Smooth muscle cell (in vitro differentiated cells): ENCODE measurements around the gene GALNT2. TPM values are rescaled to one million over a fixed set of nuclear protein-coding genes. Genes with fewer than 3 reads are reported as not detected.

Experiments
- DNase-seq: peaks from one replicate; lab custom pipeline; 2025; ENCODE audit not compliant: unreplicated experiment; lab: John Stamatoyannopoulos, UW
- H2AFZ ChIP-seq: fragments of 200-600 bp; sonication (generic); 2 replicates; pipeline ENCODE4 v1.6.0; 2016; ENCODE audit warnings: antibody characterized with exemption, low read depth, mild to moderate bottlenecking
- H3F3A ChIP-seq: fragments of 200-600 bp; sonication (generic); 2 replicates; pipeline ENCODE4 v1.6.0; 2017; ENCODE audit warnings: antibody characterized with exemption, low read depth
- H3K27ac ChIP-seq: fragments of 200-600 bp; sonication (generic); 2 replicates; pipeline ENCODE4 v1.5.1; 2016; ENCODE audit warnings: low read depth, mild to moderate bottlenecking
- H3K27me3 ChIP-seq: fragments of 200-600 bp; sonication (generic); 2 replicates; pipeline ENCODE4 v1.6.1; 2016; ENCODE audit warnings: low read depth, mild to moderate bottlenecking
- H3K36me3 ChIP-seq: fragments of 200-600 bp; sonication (generic); 2 replicates; pipeline ENCODE4 v1.5.1; 2016; ENCODE audit warnings: low read depth
- H3K4me1 ChIP-seq: fragments of 200-600 bp; sonication (generic); 2 replicates; pipeline ENCODE4 v1.5.1; 2016; ENCODE audit warnings: low read depth
- H3K4me2 ChIP-seq: fragments of 200-600 bp; sonication (generic); 2 replicates; pipeline ENCODE4 v1.6.0; 2016; ENCODE audit warnings: mild to moderate bottlenecking
- H3K4me3 ChIP-seq: fragments of 200-600 bp; sonication (generic); 2 replicates; pipeline ENCODE4 v1.5.1; 2016; ENCODE audit warnings: mild to moderate bottlenecking
- H3K79me2 ChIP-seq: fragments of 200-600 bp; sonication (generic); 2 replicates; pipeline ENCODE4 v1.6.0; 2016; ENCODE audit warnings: low read depth, mild to moderate bottlenecking
- H3K9ac ChIP-seq: fragments of 200-600 bp; sonication (generic); 2 replicates; pipeline ENCODE4 v1.6.0; 2016; ENCODE audit warnings: low read depth
- H3K9me3 ChIP-seq: fragments of 200-600 bp; sonication (generic); replicated peaks from 2 replicates; pipeline ENCODE4 v1.5.1; 2016; ENCODE audit warnings: low read depth
- H4K20me1 ChIP-seq: fragments of 200-600 bp; sonication (generic); 2 replicates; pipeline ENCODE4 v1.6.0; 2016; ENCODE audit warnings: low read depth
- WGBS: methylation state at CpG from one replicate; pipeline ENCODE4 v1.1.7; 2016; ENCODE audit warnings: low lambda C conversion rate; 5-methylcytosine and 5-hydroxymethylcytosine counted together
- polyA plus RNA-seq: library from polyadenylated mRNA; unstranded; fragments of >200 nt; fragmentation: Nextera tagmentation; extraction: Ambion mirVana; gene quantifications from 2 replicates; pipeline ENCODE4 v1.2.1, GENCODE V29; 2016
- total RNA-seq: library from RNA; depleted of rRNA; stranded (reverse); fragments of >200 nt; gene quantifications from 2 replicates; pipeline ENCODE4 v1.2.3, GENCODE V29; 2014
- TF ChIP-seq, protein P1 (sequence below): fragments of 200-600 bp; sonication (generic); IDR thresholded peaks from 2 replicates; pipeline ENCODE4 v1.5.1; 2017; ENCODE audit warnings: borderline replicate concordance, mild to moderate bottlenecking, antibody characterized with exemption; ENCODE audit not compliant: insufficient read depth, poor library complexity, severe bottlenecking

Gene GALNT2
- total and polyA plus RNA-seq, 2 experiments from 2014 or later, result 76.4 to 152 TPM

DNA sequence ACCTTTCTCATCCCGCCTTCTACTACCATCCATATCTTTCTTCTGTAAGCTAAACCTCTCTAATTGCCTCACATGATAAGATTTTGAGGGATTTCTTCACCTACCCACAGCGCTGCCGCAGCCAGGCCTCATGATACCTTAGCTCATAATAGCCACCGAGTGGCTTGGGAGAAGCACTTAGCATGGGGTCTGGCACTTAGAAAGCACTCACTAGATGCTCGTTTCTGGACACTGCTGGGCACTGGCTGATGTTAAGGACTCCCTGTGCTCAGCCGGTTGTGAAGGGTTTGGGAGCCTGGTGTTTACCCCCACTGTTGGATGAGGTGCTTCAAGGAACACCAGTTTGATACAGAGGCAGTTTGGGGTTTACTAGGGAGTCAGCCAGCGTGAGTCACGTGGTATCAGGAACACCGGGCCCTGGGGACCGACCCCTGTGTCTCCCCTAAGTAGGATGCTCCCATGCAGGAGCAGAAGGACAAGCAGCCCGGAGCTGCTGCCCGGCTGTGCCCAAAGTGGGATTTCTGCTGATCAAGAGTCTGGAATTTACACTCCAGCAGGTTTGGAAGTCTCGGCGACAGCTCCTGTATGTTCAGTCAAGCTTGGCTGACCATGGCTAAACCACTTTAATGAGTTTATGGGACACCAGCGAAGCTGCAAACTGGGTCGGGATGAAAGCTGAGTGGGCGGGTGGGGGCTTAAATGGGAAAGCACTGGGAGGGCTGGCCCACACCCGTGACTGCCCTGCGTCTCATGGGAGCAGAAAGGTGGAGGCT lies 63.3 kb downstream of the GALNT2 start:
- TF ChIP-seq, protein P1, sequence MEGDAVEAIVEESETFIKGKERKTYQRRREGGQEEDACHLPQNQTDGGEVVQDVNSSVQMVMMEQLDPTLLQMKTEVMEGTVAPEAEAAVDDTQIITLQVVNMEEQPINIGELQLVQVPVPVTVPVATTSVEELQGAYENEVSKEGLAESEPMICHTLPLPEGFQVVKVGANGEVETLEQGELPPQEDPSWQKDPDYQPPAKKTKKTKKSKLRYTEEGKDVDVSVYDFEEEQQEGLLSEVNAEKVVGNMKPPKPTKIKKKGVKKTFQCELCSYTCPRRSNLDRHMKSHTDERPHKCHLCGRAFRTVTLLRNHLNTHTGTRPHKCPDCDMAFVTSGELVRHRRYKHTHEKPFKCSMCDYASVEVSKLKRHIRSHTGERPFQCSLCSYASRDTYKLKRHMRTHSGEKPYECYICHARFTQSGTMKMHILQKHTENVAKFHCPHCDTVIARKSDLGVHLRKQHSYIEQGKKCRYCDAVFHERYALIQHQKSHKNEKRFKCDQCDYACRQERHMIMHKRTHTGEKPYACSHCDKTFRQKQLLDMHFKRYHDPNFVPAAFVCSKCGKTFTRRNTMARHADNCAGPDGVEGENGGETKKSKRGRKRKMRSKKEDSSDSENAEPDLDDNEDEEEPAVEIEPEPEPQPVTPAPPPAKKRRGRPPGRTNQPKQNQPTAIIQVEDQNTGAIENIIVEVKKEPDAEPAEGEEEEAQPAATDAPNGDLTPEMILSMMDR, result no peak
- no peak overlapping the region for H2AFZ ChIP-seq
- H3K79me2 ChIP-seq, result peaks cover 92% of the 10 kb centered on the region
- H3K27me3 ChIP-seq, result no peaks in the 10 kb centered on the region
- DNase-seq, result no peak
- no peaks in the 10 kb centered on the region for H3K36me3 ChIP-seq
- WGBS, result 51% methylated on average over 19 of the region's 19 CpGs
- no peak overlapping the region for H3K27ac ChIP-seq
- no peak overlapping the region for H3K9ac ChIP-seq
- H3K9me3 ChIP-seq, result no peaks in the 10 kb centered on the region
- H3K4me1 ChIP-seq, result peaks cover 32% of the 10 kb centered on the region
- peak overlapping the region; percentile 43 for H3K4me2 ChIP-seq
- H4K20me1 ChIP-seq, result peaks cover 100% of the 10 kb centered on the region
- H3K4me3 ChIP-seq, result no peak overlapping the region
- no peaks in the 10 kb centered on the region for H3F3A ChIP-seq

DNA sequence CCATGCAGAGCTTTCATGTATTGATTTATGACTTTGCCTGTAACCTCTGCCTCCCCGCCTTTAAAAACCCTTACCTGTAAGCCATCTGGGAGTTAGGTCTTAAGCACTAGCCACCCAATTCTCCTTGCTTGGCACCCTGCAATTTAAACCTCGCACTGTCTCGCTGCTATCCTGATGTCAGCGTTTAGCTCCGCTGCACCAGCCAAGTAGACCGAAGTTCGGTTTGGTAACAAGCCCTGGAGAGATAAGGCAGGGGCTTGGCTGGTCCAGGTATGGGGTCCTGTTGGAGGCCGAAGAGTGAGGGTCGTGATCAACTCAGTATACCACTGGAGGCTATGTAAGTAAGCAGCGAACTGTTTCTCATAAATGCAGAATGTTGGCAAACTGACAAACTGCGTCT lies 64.4 kb downstream of the GALNT2 start:
- no peak overlapping the region for H2AFZ ChIP-seq
- peaks cover 22% of the 10 kb centered on the region for H3K4me1 ChIP-seq
- no peak overlapping the region for H3K4me2 ChIP-seq
- peaks cover 87% of the 10 kb centered on the region for H3K79me2 ChIP-seq
- H3K36me3 ChIP-seq, result no peaks in the 10 kb centered on the region
- no peak overlapping the region for H3K27ac ChIP-seq
- 94% methylated on average over 11 of the region's 11 CpGs for WGBS
- DNase-seq, result no peak
- H3K4me3 ChIP-seq, result no peak overlapping the region
- TF ChIP-seq, protein P1, result no peak
- H4K20me1 ChIP-seq, result peaks cover 100% of the 10 kb centered on the region
- no peaks in the 10 kb centered on the region for H3K27me3 ChIP-seq
- H3K9ac ChIP-seq, result no peak overlapping the region
- no peaks in the 10 kb centered on the region for H3F3A ChIP-seq
- no peaks in the 10 kb centered on the region for H3K9me3 ChIP-seq

DNA sequence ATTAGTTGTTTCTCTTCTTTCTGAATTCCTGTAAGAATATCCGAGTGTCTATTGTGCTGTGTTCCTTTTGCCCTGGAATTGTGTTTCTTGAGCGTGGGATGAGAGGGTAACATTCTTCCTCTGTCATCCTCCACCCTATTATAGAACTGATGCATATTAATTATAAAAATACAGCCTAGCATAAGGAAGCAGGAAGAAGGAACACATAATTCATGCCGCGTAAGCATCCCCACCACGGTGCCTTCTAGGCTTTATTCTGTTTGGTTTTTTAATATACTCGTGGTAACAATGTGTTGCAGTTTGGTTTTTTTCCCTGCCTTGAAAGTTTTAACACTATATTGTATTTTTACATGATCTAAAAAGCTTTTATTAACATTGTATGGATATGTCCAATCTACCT lies 65.7 kb downstream of the GALNT2 start:
- Histone ChIP-seq H3K9ac (no peak overlapping the region), H3K4me1 (peaks cover 11% of the 10 kb centered on the region), H3K4me3 (no peak overlapping the region), H3K27ac (no peak overlapping the region), H3K9me3 (no peaks in the 10 kb centered on the region), H3K27me3 (no peaks in the 10 kb centered on the region), H2AFZ (no peak overlapping the region), H3F3A (no peaks in the 10 kb centered on the region), H3K36me3 (no peaks in the 10 kb centered on the region), H3K79me2 (peaks cover 80% of the 10 kb centered on the region), H4K20me1 (peaks cover 100% of the 10 kb centered on the region), H3K4me2 (no peak overlapping the region)
- WGBS, result 97% methylated on average over 6 of the region's 6 CpGs
- TF ChIP-seq, protein P1, result no peak
- no peak for DNase-seq

DNA sequence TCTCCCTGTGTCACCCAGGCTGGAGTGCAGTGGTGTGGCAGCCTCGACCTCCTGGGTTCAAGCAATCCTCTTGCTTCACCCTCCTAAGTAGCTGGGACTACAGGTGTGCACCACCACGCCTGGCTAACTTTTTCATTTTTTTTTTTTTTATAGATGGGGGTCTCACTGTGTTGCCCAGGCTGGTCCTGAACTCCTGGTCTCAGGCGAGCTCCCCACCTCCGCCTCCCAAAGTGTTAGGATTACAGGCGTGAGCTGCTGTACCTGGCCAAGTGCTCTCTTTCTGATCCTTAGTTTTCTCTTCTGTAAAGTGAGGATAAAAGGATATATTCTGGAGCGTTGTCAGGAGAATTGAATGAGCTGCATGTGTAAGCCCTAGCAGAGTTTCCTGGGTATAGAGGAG lies 68.7 kb downstream of the GALNT2 start:
- Histone ChIP-seq H3K79me2 (peaks cover 79% of the 10 kb centered on the region), H3F3A (no peaks in the 10 kb centered on the region), H3K27me3 (no peaks in the 10 kb centered on the region), H2AFZ (no peak overlapping the region), H3K36me3 (no peaks in the 10 kb centered on the region), H4K20me1 (peaks cover 98% of the 10 kb centered on the region), H3K9ac (no peak overlapping the region), H3K27ac (no peak overlapping the region), H3K4me1 (peaks cover 7% of the 10 kb centered on the region), H3K9me3 (no peaks in the 10 kb centered on the region), H3K4me2 (no peak overlapping the region), H3K4me3 (no peak overlapping the region)
- DNase-seq, result no peak
- TF ChIP-seq, protein P1, result no peak
- WGBS, result 97% methylated on average over 6 of the region's 6 CpGs
